K562 (cell line): Measurements from ENCODE around the gene CSTF1. TPM values are rescaled to one million over a fixed set of nuclear protein-coding genes. Genes with fewer than 3 reads are reported as not detected.
A peak's percentile ranks its signal among the peaks of the same experiment; 100 is the strongest.

Experiments used
- ATF3 ChIP-seq, 2 experiments: fragments of 450-650 bp in 1 of 2; sonication (generic) in 1 of 2; formaldehyde crosslinking in 1 of 2; IDR thresholded peaks in 1 of 2; conservative IDR thresholded peaks in 1 of 2; 2 replicates each; pipeline versions ENCODE4 v1.6.1 to v1.8.1; 2016 to 2023; ENCODE audit warnings: mild to moderate bottlenecking in 2 of 2, moderate library complexity in 2 of 2, inconsistent platforms in 1 of 2, missing genetic modification reagents in 1 of 2
- CBX1 ChIP-seq: sonication (generic); IDR thresholded peaks from 2 replicates; pipeline ENCODE4 v1.6.1; 2016; ENCODE audit warnings: antibody characterized with exemption, low read depth, mild to moderate bottlenecking
- CTCF ChIP-seq, 3 experiments: IDR thresholded peaks in 2 of 3; conservative IDR thresholded peaks in 1 of 3; 2 replicates each; pipeline ENCODE4 v1.5.1; 2011 to 2012; ENCODE audit warnings: low read length in 3 of 3, mild to moderate bottlenecking in 3 of 3, control low read depth in 2 of 3, improper control_type of control experiment in 1 of 3, inconsistent platforms in 1 of 3, low read depth in 1 of 3, mixed read lengths in 1 of 3, moderate library complexity in 1 of 3; ENCODE audit not compliant: insufficient read depth in 2 of 3
- ETV6 ChIP-seq, 3 experiments: fragments of 150-350 bp in 1 of 3; sonication (generic) in 1 of 3; formaldehyde crosslinking in 1 of 3; IDR thresholded peaks; 2 replicates each; pipeline versions ENCODE4 v1.6.1 to v1.8.0; 2014 to 2022; ENCODE audit warnings: borderline replicate concordance in 2 of 3, low read depth in 2 of 3, antibody characterized with exemption in 1 of 3, low read length in 1 of 3, mild to moderate bottlenecking in 1 of 3, missing genetic modification reagents in 1 of 3
- GABPA ChIP-seq: fragments of 200-800 bp; sonication (Bioruptor generic); conservative IDR thresholded peaks from 2 replicates; pipeline ENCODE4 v1.6.1; 2016; ENCODE audit warnings: low read depth, missing genetic modification characterization, missing compliant biosample characterization
- GABPB2 ChIP-seq: fragments of 250-450 bp; sonication (Bioruptor Pico); conservative IDR thresholded peaks from 2 replicates; pipeline ENCODE4 v1.5.1; 2021; ENCODE audit warnings: mild to moderate bottlenecking
- ID3 ChIP-seq, 2 experiments: fragments of 250-450 bp in 1 of 2; fragments of 450-650 bp in 1 of 2; sonication (Bioruptor Pico) in 1 of 2; IDR thresholded peaks; 2 replicates each; pipeline versions ENCODE4 v1.6.1 to v1.8.0; 2016 to 2021; ENCODE audit warnings: mild to moderate bottlenecking in 2 of 2, moderate library complexity in 2 of 2, missing compliant biosample characterization in 1 of 2, missing genetic modification characterization in 1 of 2
- KDM4B ChIP-seq, 2 experiments: fragments of 450-650 bp in 1 of 2; sonication (generic) in 1 of 2; IDR thresholded peaks; 2 replicates each; pipeline ENCODE4 v1.6.1; 2016 to 2017; ENCODE audit warnings: borderline replicate concordance in 2 of 2, antibody characterized with exemption in 1 of 2, low read depth in 1 of 2, mild to moderate bottlenecking in 1 of 2
- KLF6 ChIP-seq: fragments of 250-450 bp; sonication (Bioruptor Pico); IDR thresholded peaks from 2 replicates; pipeline ENCODE4 v1.4.0; 2020; ENCODE audit warnings: mild to moderate bottlenecking, moderate library complexity, borderline replicate concordance
- MYNN ChIP-seq, 2 experiments: sonication (generic); formaldehyde crosslinking in 1 of 2; IDR thresholded peaks; 2 replicates each; pipeline versions ENCODE4 v1.5.0 to v1.6.1; 2016 to 2020; ENCODE audit warnings: antibody characterized with exemption in 1 of 2, missing genetic modification reagents in 1 of 2
- TCF3 ChIP-seq: sonication (generic); formaldehyde crosslinking; IDR thresholded peaks from 2 replicates; pipeline ENCODE4 v1.4.0; 2020; ENCODE audit warnings: mild to moderate bottlenecking, missing genetic modification reagents
- THAP7 ChIP-seq: fragments of 250-450 bp; sonication (Bioruptor Pico); IDR thresholded peaks from 2 replicates; pipeline ENCODE4 v1.5.0; 2021
- ZBTB12 ChIP-seq: fragments of 250-450 bp; sonication (Bioruptor Pico); IDR thresholded peaks from 2 replicates; pipeline ENCODE4 v1.4.0; 2020
- ZMIZ1 ChIP-seq, 2 experiments: fragments of 150-350 bp in 1 of 2; IDR thresholded peaks; 2 replicates each; pipeline ENCODE4 v1.6.1; 2012 to 2016; ENCODE audit warnings: low read depth in 2 of 2, low read length in 2 of 2, mild to moderate bottlenecking in 1 of 2, moderate library complexity in 1 of 2
- ZNF274 ChIP-seq: IDR thresholded peaks from 2 replicates; pipeline ENCODE4 v1.6.1; 2011; ENCODE audit warnings: low read depth, mild to moderate bottlenecking, low read length, moderate library complexity, borderline replicate concordance
- polyA plus RNA-seq, 8 experiments: library from polyadenylated mRNA; depleted of rRNA in 4 of 8; stranded (reverse) in 5 of 8; unstranded in 3 of 8; fragments of >200 nt; fragmentation: Nextera tagmentation in 2 of 8; fragmentation: Illumina TruSeq in 1 of 8; extraction: Ambion mirVana in 2 of 8; extraction: Trizol in 1 of 8; gene quantifications; 2 replicates each; pipeline versions ENCODE4 v1.2.1 to v1.2.3, GENCODE V29; 2011 to 2014; ENCODE audit warnings: inconsistent platforms in 1 of 8, missing spikeins in 1 of 8
- total RNA-seq, 7 experiments: library from RNA; depleted of rRNA in 6 of 7; stranded (reverse); fragments of >200 nt in 6 of 7; fragmentation: Illumina TruSeq in 2 of 7; extraction: Trizol in 2 of 7; gene quantifications; 2 replicates each; pipeline versions ENCODE4 v1.2.1 to v1.2.3, GENCODE V29; 2011 to 2021; ENCODE audit warnings: low replicate concordance in 1 of 7

CSTF1 gene
- total and polyA plus RNA-seq, 9 of the 15 experiments (the other 6 are each of a cell fraction or from before 2014, with no cell fraction given), result 30.8 to 110 (median 53.4) TPM

GRCh38 chr20:56362833-56363413 is 29.5 kb upstream of the CSTF1 start (continued):
- TF ChIP-seq ZMIZ1 (IDR thresholded peaks at IDR 0.05; ENCODE audit: low read depth in 2 of 2, low read length in 2 of 2) (peak in 1 of 2 experiments; percentile 95; a peak in 2 of 4 replicates), ZNF274 (peak; percentile 69; the same call in 1 of the 2 replicates), TCF3 (CRISPR knock-in tag) (peak; percentile 99), KLF6 (CRISPR knock-in tag) (peak; percentile 42; the same call in 1 of the 2 replicates), KDM4B (IDR thresholded peaks at IDR 0.05; ENCODE audit: borderline replicate concordance in 2 of 2, low read depth in 1 of 2) (no peak), ID3 (CRISPR knock-in tag; IDR thresholded peaks at IDR 0.05) (no peak), ID3 (tag; IDR thresholded peaks at IDR 0.05) (0 out of 2 replicates have a peak, but pooled peaks have one; percentile 40), CBX1 (no peak), ATF3 (IDR thresholded peaks at IDR 0.05) (peak; percentile 80), ATF3 (CRISPR knock-in tag; conservative IDR thresholded peaks at IDR 0.05) (no peak; the same call in 1 of the 2 replicates), ETV6 (IDR thresholded peaks at IDR 0.05; ENCODE audit: borderline replicate concordance in 1 of 2, low read depth in 2 of 2, low read length in 1 of 2) (0 out of 4 replicates have a peak, but pooled peaks of 1 of the 2 experiments have one; percentile 35), ETV6 (CRISPR knock-in tag; IDR thresholded peaks at IDR 0.05; ENCODE audit: borderline replicate concordance) (no peak), THAP7 (CRISPR knock-in tag) (no peak), GABPB2 (no peak), GABPA (tag) (peak; percentile 22; the same call in 1 of the 2 replicates), ZBTB12 (CRISPR knock-in tag) (peak; percentile 57), CTCF (IDR thresholded peaks at IDR 0.05 in 2 of 3, conservative IDR thresholded peaks at IDR 0.05 in 1 of 3; ENCODE audit: insufficient read depth in 2 of 3, low read depth in 1 of 3, low read length in 3 of 3) (no peak), MYNN (IDR thresholded peaks at IDR 0.05) (peak; percentile 97), MYNN (CRISPR knock-in tag; IDR thresholded peaks at IDR 0.05) (no peak)
